IMR-90 (cell line): ENCODE results near the gene FNIP1. TPM values are rescaled to one million over a fixed set of nuclear protein-coding genes. Genes with fewer than 3 reads are reported as not detected.

Experiments
- ATAC-seq: fragments of 200-7000 bp; cut with Tn5 transposase; 2 replicates; pipeline ENCODE4 v1.9.1; 2020; ENCODE audit warnings: low read depth, mild to moderate bottlenecking, moderate library complexity
- BruUV-seq: library from RNA; stranded (reverse); fragments of 400-500 nt; replicated peaks from 2 replicates; lab custom pipeline; 2021; lab: Mats Ljungman, UMichigan
- CTCF ChIA-PET: fragments of 300-600 bp; formaldehyde crosslinking; extraction: SDS; loops from one replicate; lab custom pipeline; 2021; ENCODE audit warnings: antibody characterized with exemption; lab: Yijun Ruan, JAX
- POLR2A ChIA-PET: fragments of 300-600 bp; sonication (Branson Sonifier 250); formaldehyde crosslinking; loops from one replicate; lab custom pipeline; 2022; ENCODE audit warnings: antibody characterized with exemption; ENCODE audit not compliant: unreplicated experiment; lab: Charles Lee
- DNase-seq: peaks from one replicate; pipeline ENCODE4 v3.0.0; 2013
- H2AFZ ChIP-seq: replicated peaks from 2 replicates; pipeline ENCODE3; 2013; ENCODE audit warnings: low read length, mild to moderate bottlenecking; ENCODE audit not compliant: poor library complexity
- H2AK5ac ChIP-seq: 2 replicates; pipeline ENCODE4 v1.6.1; 2013; ENCODE audit warnings: low read depth, low read length, inconsistent platforms
- H2AK9ac ChIP-seq: replicated peaks from 2 replicates; pipeline ENCODE3; 2013; ENCODE audit warnings: mild to moderate bottlenecking, low read depth, low read length, moderate library complexity; ENCODE audit not compliant: poor library complexity
- H2BK120ac ChIP-seq: 2 replicates; pipeline ENCODE4 v1.6.1; 2013; ENCODE audit warnings: low read depth, low read length, inconsistent platforms
- H2BK15ac ChIP-seq: 3 replicates; pipeline ENCODE4 v1.6.1; 2013; ENCODE audit warnings: low read depth, low read length, inconsistent platforms
- H2BK20ac ChIP-seq: 2 replicates; pipeline ENCODE4 v1.6.1; 2013; ENCODE audit warnings: low read depth, mild to moderate bottlenecking, inconsistent platforms, low read length, moderate library complexity
- H2BK5ac ChIP-seq: 2 replicates; pipeline ENCODE4 v1.6.1; 2013; ENCODE audit warnings: mild to moderate bottlenecking, low read depth, low read length, inconsistent platforms; ENCODE audit not compliant: poor library complexity, severe bottlenecking
- H3K14ac ChIP-seq: replicated peaks from 2 replicates; pipeline ENCODE4 v1.6.1; 2013; ENCODE audit warnings: low read depth, low read length, inconsistent platforms
- H3K18ac ChIP-seq: 2 replicates; pipeline ENCODE4 v1.6.1; 2013; ENCODE audit warnings: low read depth, low read length, control low read depth
- H3K23ac ChIP-seq: 2 replicates; pipeline ENCODE4 v1.6.1; 2013; ENCODE audit warnings: low read depth, low read length, inconsistent platforms
- H3K27ac ChIP-seq: 2 replicates; pipeline ENCODE4 v1.5.1; 2013; ENCODE audit warnings: mild to moderate bottlenecking, control low read depth, low read length; ENCODE audit not compliant: insufficient read depth
- H3K27me3 ChIP-seq: 2 replicates; pipeline ENCODE4 v1.6.1; 2013; ENCODE audit warnings: low read length; ENCODE audit not compliant: control insufficient read depth, insufficient read depth
- H3K36me3 ChIP-seq: 2 replicates; pipeline ENCODE4 v1.6.1; 2013; ENCODE audit warnings: low read length, mixed read lengths; ENCODE audit not compliant: control insufficient read depth, insufficient read depth
- H3K4ac ChIP-seq: 2 replicates; pipeline ENCODE4 v1.6.1; 2013; ENCODE audit warnings: low read depth, low read length, inconsistent platforms
- H3K4me1 ChIP-seq: 2 replicates; pipeline ENCODE4 v1.6.1; 2013; ENCODE audit warnings: low read length, mixed read lengths; ENCODE audit not compliant: control insufficient read depth, insufficient read depth
- H3K4me2 ChIP-seq: 2 replicates; pipeline ENCODE4 v1.6.1; 2013; ENCODE audit warnings: low read depth, mild to moderate bottlenecking, control low read depth, low read length, moderate library complexity
- H3K4me3 ChIP-seq: 2 replicates; pipeline ENCODE4 v1.5.1; 2013; ENCODE audit warnings: low read depth, mild to moderate bottlenecking, control low read depth, low read length, moderate library complexity; ENCODE audit not compliant: insufficient read depth
- H3K56ac ChIP-seq: 2 replicates; pipeline ENCODE4 v1.6.1; 2013; ENCODE audit warnings: low read length, inconsistent platforms; ENCODE audit not compliant: insufficient read depth; ENCODE audit errors: extremely low read depth
- H3K79me1 ChIP-seq, 2 experiments: 2 replicates each; pipeline ENCODE4 v1.6.1; 2013; ENCODE audit warnings: low read length in 2 of 2, inconsistent platforms in 1 of 2, low read depth in 1 of 2
- H3K9ac ChIP-seq: 2 replicates; pipeline ENCODE4 v1.6.1; 2013; ENCODE audit warnings: low read depth, low read length, control low read depth
- H3K9me1 ChIP-seq: 2 replicates; pipeline ENCODE4 v1.6.1; 2013; ENCODE audit warnings: low read length, inconsistent platforms; ENCODE audit not compliant: insufficient read depth
- H3K9me3 ChIP-seq: 2 replicates; pipeline ENCODE4 v1.6.1; 2013; ENCODE audit warnings: low read length; ENCODE audit not compliant: control insufficient read depth, insufficient read depth
- H4K20me1 ChIP-seq: 2 replicates; pipeline ENCODE4 v1.6.1; 2013; ENCODE audit warnings: low read length, inconsistent platforms; ENCODE audit not compliant: insufficient read depth
- H4K5ac ChIP-seq: 2 replicates; pipeline ENCODE4 v1.6.1; 2013; ENCODE audit warnings: mild to moderate bottlenecking, low read depth, low read length, control low read depth
- H4K8ac ChIP-seq, 2 experiments: 2 replicates each; pipeline ENCODE4 v1.6.1; 2013; ENCODE audit warnings: low read depth in 2 of 2, low read length in 2 of 2, control low read depth in 1 of 2, inconsistent platforms in 1 of 2
- H4K91ac ChIP-seq: 2 replicates; pipeline ENCODE4 v1.6.1; 2013; ENCODE audit warnings: low read depth, low read length, inconsistent platforms; ENCODE audit not compliant: insufficient read depth
- BHLHE40 ChIP-seq: fragments of 150-350 bp; IDR thresholded peaks from 2 replicates; pipeline ENCODE4 v1.6.1; 2016; ENCODE audit warnings: mild to moderate bottlenecking, low read depth, low read length
- CEBPB ChIP-seq: IDR thresholded peaks from 2 replicates; pipeline ENCODE4 v1.6.1; 2012; ENCODE audit warnings: low read depth, low read length, improper control_type of control experiment
- CHD1 ChIP-seq: IDR thresholded peaks from 2 replicates; pipeline ENCODE4 v1.6.1; 2012; ENCODE audit warnings: low read depth, low read length, improper control_type of control experiment
- FOS ChIP-seq: fragments of 150-350 bp; IDR thresholded peaks from 2 replicates; pipeline ENCODE4 v1.6.1; 2016; ENCODE audit warnings: low read depth, low read length
- MAZ ChIP-seq: IDR thresholded peaks from 2 replicates; pipeline ENCODE4 v1.6.1; 2012; ENCODE audit warnings: low read depth, mild to moderate bottlenecking, low read length, improper control_type of control experiment, moderate library complexity, borderline replicate concordance
- MXI1 ChIP-seq: IDR thresholded peaks from 2 replicates; pipeline ENCODE4 v1.6.1; 2012; ENCODE audit warnings: low read depth, mild to moderate bottlenecking, low read length, moderate library complexity, borderline replicate concordance
- NFE2L2 ChIP-seq: fragments of 150-350 bp; IDR thresholded peaks from 2 replicates; pipeline ENCODE4 v1.6.1; 2016; ENCODE audit warnings: low read depth, mild to moderate bottlenecking, low read length
- POLR2A ChIP-seq: IDR thresholded peaks from 2 replicates; pipeline ENCODE4 v1.6.1; 2012; ENCODE audit warnings: mild to moderate bottlenecking, low read depth, low read length
- RAD21 ChIP-seq: IDR thresholded peaks from 2 replicates; pipeline ENCODE4 v1.6.1; 2012; ENCODE audit warnings: low read length, improper control_type of control experiment
- RFX5 ChIP-seq: IDR thresholded peaks from 2 replicates; pipeline ENCODE4 v1.8.0; 2012; ENCODE audit warnings: low read depth, mild to moderate bottlenecking, low read length, moderate library complexity
- SMC3 ChIP-seq: fragments of 150-350 bp; IDR thresholded peaks from 2 replicates; pipeline ENCODE4 v1.6.1; 2016; ENCODE audit warnings: low read depth, mild to moderate bottlenecking, antibody characterized with exemption, low read length, moderate library complexity
- WGBS, 2 experiments: methylation state at CpG; one replicate each; pipeline versions ENCODE4 v1.1.5 to v1.1.7; 2013; ENCODE audit warnings: missing lambda C conversion rate in 2 of 2; ENCODE audit not compliant: insufficient read length in 1 of 2; ENCODE audit errors: extremely low coverage in 2 of 2; 5-methylcytosine and 5-hydroxymethylcytosine counted together
- dilution Hi-C: fragments of 300-500 bp; cut with HindIII; formaldehyde crosslinking; loops from one replicate; pipeline ENCODE4 v1.14.3; 2018; ENCODE audit warnings: low sequenced_read_pairs; ENCODE audit not compliant: unreplicated experiment
- in situ Hi-C: fragments of 300-500 bp; cut with MboI; formaldehyde crosslinking; loops from 3 replicates; pipeline ENCODE4 v1.14.3; 2019; ENCODE audit warnings: low sequenced_read_pairs, inconsistent platforms, mixed read lengths
- intact Hi-C: fragments of 100-400 bp; cut with micrococcal nuclease; formaldehyde crosslinking; loops from 2 replicates; pipeline ENCODE4 v1.10.0; 2022
- polyA plus RNA-seq, 3 experiments: library from polyadenylated mRNA; depleted of rRNA; stranded (reverse); fragments of >200 nt; gene quantifications; 2 replicates each; pipeline ENCODE4 v1.2.3, GENCODE V29; 2012; ENCODE audit warnings: low replicate concordance in 1 of 3
- total RNA-seq: library from RNA; depleted of rRNA; stranded (reverse); fragments of >200 nt; gene quantifications from 2 replicates; pipeline ENCODE4 v1.2.3, GENCODE V29; 2012
- TF ChIP-seq, protein P1 (sequence below): fragments of 150-350 bp; IDR thresholded peaks from 2 replicates; pipeline ENCODE4 v1.6.1; 2016; ENCODE audit warnings: low read depth, mild to moderate bottlenecking, low read length, moderate library complexity, borderline replicate concordance
- TF ChIP-seq, protein P2 (sequence below): conservative IDR thresholded peaks from 2 replicates; pipeline ENCODE4 v1.5.1; 2012; ENCODE audit warnings: mild to moderate bottlenecking, low read depth, low read length, improper control_type of control experiment

Gene FNIP1
- total and polyA plus RNA-seq, 2 of the 4 experiments (the other 2 are of a cell fraction): 5.6 to 34.1 TPM

DNA sequence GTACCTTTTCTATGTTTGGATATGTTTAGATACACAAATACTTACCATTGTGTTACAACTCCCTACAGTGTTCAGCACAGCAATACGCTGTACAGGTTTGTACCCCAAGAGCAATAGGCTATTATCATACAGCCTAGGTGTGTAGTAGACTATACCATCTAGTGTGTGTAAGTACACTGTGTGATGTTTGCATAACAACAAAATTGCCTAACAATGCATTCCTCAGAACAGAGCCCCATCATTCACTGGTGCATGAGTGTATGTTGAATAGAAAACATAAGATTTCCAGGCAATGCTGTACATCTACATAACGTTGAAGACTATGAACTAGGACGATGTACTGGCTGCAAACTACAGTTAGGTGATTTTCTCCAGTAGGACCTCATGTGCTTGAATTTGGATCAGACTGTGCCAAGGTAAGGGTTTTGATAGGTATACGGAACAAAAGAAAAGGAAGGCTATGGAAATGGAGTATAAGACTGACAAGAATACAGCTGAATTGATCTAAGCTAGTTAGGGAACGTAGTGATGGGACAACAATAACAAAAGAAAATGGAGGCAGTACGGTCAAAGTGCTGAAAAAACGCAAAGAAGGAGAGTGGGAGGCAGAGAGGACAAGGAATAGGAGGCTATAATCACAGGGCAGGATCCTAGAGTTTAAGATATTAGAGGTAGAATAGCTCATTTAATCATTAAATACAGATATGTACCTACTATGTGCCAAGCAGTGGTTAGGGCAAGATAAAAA lies 46.9 kb downstream of the FNIP1 start:
- Histone ChIP-seq H3K27me3 (no peaks in the 10 kb centered on the region), H3K18ac (no peak overlapping the region), H2BK15ac (no peak overlapping the region), H2BK20ac (no peak overlapping the region), H3K9me1 (peaks cover 14% of the 10 kb centered on the region), H4K20me1 (peaks cover 77% of the 10 kb centered on the region), H2BK120ac (no peak overlapping the region), H3K4me1 (peaks cover 2% of the 10 kb centered on the region; the same call in 1 of the 2 replicates), H3K36me3 (no peaks in the 10 kb centered on the region), H3K9ac (no peak overlapping the region), H4K91ac (no peak overlapping the region), H3K4ac (no peak overlapping the region), H3K27ac (no peak overlapping the region), H3K9me3 (no peaks in the 10 kb centered on the region), H4K5ac (no peak overlapping the region), H2BK5ac (no peak overlapping the region), H3K56ac (no peak overlapping the region), H3K23ac (no peak overlapping the region), H3K79me1 (peaks cover 40 to 84% of the 10 kb centered on the region in 2 experiments), H2AK9ac (no peak overlapping the region), H4K8ac (no peak overlapping the region), H2AK5ac (no peak overlapping the region), H3K4me2 (no peak overlapping the region), H2AFZ (no peak overlapping the region), H3K14ac (no peak overlapping the region), H3K4me3 (no peak overlapping the region)
- no peak for TF ChIP-seq RAD21
- TF ChIP-seq, protein P1, sequence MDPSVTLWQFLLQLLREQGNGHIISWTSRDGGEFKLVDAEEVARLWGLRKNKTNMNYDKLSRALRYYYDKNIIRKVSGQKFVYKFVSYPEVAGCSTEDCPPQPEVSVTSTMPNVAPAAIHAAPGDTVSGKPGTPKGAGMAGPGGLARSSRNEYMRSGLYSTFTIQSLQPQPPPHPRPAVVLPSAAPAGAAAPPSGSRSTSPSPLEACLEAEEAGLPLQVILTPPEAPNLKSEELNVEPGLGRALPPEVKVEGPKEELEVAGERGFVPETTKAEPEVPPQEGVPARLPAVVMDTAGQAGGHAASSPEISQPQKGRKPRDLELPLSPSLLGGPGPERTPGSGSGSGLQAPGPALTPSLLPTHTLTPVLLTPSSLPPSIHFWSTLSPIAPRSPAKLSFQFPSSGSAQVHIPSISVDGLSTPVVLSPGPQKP: no peak
- TF ChIP-seq MAZ: no peak
- TF ChIP-seq BHLHE40: no peak
- no peak for TF ChIP-seq RFX5
- TF ChIP-seq SMC3: no peak
- TF ChIP-seq CEBPB: no peak
- TF ChIP-seq NFE2L2: no peak
- TF ChIP-seq, protein P2, sequence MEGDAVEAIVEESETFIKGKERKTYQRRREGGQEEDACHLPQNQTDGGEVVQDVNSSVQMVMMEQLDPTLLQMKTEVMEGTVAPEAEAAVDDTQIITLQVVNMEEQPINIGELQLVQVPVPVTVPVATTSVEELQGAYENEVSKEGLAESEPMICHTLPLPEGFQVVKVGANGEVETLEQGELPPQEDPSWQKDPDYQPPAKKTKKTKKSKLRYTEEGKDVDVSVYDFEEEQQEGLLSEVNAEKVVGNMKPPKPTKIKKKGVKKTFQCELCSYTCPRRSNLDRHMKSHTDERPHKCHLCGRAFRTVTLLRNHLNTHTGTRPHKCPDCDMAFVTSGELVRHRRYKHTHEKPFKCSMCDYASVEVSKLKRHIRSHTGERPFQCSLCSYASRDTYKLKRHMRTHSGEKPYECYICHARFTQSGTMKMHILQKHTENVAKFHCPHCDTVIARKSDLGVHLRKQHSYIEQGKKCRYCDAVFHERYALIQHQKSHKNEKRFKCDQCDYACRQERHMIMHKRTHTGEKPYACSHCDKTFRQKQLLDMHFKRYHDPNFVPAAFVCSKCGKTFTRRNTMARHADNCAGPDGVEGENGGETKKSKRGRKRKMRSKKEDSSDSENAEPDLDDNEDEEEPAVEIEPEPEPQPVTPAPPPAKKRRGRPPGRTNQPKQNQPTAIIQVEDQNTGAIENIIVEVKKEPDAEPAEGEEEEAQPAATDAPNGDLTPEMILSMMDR: no peak
- no peak for TF ChIP-seq MXI1
- TF ChIP-seq POLR2A: no peak
- TF ChIP-seq FOS: no peak
- no peak for TF ChIP-seq CHD1
- no TSS peak for BruUV-seq
- DNase-seq (no peak), ATAC-seq (no peak)
- ChIA-PET POLR2A (no interaction called here), CTCF (interaction anchor here (0.5 to 1.3 kb wide), 2 partner anchors 39 to 54 kb away, joined by 3 to 4 read pairs; no protein-coding TSS in a partner anchor)
- intact Hi-C loops (loop anchor here (5.0 kb wide), 1 partner anchor 47 kb away; the partner anchor contains the start of gene FNIP1), dilution Hi-C loops (no loop called here), in situ Hi-C loops (no loop called here)
- 93% methylated on average over 3 of the region's 7 CpGs; no CpG with 5 or more reads in 1 of the 2 experiments for WGBS, 2 experiments
